Frontal cortex (tissue), 4 donors: Measurements from ENCODE around the gene TMEM88. TPM values are rescaled to one million over a fixed set of nuclear protein-coding genes. Genes with fewer than 3 reads are reported as not detected.

Experiments
- DNase-seq, 2 donors: peaks; one replicate each; pipeline ENCODE4 v3.0.0; 2012; ENCODE audit warnings: low spot score in 2 of 2
- FAIRE-seq: peaks from 2 replicates; lab custom pipeline; 2012; peaks lifted over from hg19 to GRCh38; lab: Jason Lieb, UNC
- total RNA-seq: library from RNA; depleted of rRNA; stranded (reverse); fragments of >200 nt; gene quantifications from one replicate; pipeline ENCODE4 v1.2.3, GENCODE V29; 2014
- donor health status: control.
- donor health status: control.
- donor health status: control.

TMEM88 gene
- total RNA-seq, 1 donor from 2014 or later, result 1.2 TPM

DNA sequence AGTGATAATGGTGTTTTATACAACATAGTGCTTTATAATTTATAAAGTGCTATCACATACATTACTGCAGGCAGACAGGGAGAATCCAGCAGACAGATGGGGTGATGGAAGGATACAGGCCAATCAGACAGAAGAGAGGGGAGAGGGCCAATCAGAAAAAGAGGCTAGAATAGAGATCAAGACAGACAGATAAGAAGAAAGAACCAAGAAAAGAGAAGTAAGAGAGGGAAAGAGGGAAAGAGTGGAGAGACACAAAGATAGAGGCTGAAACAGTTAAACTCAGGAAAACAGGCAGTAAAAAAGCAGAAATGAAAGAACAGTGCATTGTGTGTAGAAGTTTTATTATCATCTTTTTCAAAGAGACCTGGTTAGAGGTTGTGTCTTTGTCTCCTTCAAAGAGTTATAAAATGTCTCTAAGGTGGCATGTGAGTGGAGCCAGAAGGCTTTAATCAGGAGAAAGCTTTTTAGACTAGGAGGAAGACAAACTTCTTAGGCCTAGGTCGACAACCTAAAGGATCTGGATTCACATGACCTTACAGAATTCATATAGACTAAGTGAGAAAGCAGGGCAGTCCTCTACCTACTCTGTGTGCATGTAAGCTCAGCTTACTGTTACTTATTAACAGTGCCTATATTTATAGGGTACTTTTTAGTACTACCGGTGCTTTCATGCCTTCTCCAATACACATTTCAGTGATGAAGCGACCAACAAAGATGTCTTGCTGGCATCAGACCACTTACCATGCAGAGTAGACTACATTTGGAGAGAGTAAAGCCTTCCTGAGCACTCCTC is 25.4 kb downstream of the TMEM88 start:
- FAIRE-seq (no peak), DNase-seq (no peak)

GRCh38 chr17:7881276-7882054 is 26.6 kb downstream of the TMEM88 start:
- FAIRE-seq (no peak), DNase-seq (no peak)

GRCh38 chr17:7882068-7882467 is 27.2 kb downstream of the TMEM88 start:
- DNase-seq, result no peak
- no peak for FAIRE-seq

DNA sequence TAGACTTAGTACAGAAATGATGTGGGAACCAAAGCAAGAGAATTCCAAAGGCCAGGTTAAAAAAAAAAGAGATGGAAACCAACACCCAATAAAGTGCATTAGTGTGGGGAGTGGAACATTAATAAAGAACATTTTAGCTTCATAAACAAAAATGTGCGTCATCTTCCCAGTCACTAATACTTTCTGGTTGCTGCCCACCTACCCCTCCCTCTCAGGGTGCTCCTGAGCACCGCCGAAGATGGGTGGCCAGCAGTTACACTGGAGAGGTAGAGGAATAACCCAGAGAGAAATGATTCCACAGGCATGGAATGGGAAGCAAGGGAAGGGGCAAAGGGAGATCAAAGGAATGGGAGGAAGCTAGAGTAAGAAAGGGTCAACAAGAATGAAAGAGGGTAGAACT is 27.8 kb downstream of the TMEM88 start:
- FAIRE-seq (no peak), DNase-seq (no peak)

GRCh38 chr17:7883781-7884386 is 29.0 kb downstream of the TMEM88 start:
- no peak for FAIRE-seq
- DNase-seq, result no peak

GRCh38 chr17:7884581-7885366 is 29.9 kb downstream of the TMEM88 start:
- FAIRE-seq (no peak), DNase-seq (no peak)

GRCh38 chr17:7885367-7886226 is 30.7 kb downstream of the TMEM88 start:
- FAIRE-seq, result no peak

GRCh38 chr17:7886227-7887037 is 31.6 kb downstream of the TMEM88 start:
- FAIRE-seq, result no peak
- peak in 1 of 2 donors; percentile 55 for DNase-seq

More at GRCh38 chr17:7885367-7886226, 30.7 kb downstream of the TMEM88 start:
- DNase-seq, result peak; percentile 64 to 66

GRCh38 chr17:7887038-7887481 is 32.2 kb downstream of the TMEM88 start:
- FAIRE-seq (no peak), DNase-seq (no peak)

DNA sequence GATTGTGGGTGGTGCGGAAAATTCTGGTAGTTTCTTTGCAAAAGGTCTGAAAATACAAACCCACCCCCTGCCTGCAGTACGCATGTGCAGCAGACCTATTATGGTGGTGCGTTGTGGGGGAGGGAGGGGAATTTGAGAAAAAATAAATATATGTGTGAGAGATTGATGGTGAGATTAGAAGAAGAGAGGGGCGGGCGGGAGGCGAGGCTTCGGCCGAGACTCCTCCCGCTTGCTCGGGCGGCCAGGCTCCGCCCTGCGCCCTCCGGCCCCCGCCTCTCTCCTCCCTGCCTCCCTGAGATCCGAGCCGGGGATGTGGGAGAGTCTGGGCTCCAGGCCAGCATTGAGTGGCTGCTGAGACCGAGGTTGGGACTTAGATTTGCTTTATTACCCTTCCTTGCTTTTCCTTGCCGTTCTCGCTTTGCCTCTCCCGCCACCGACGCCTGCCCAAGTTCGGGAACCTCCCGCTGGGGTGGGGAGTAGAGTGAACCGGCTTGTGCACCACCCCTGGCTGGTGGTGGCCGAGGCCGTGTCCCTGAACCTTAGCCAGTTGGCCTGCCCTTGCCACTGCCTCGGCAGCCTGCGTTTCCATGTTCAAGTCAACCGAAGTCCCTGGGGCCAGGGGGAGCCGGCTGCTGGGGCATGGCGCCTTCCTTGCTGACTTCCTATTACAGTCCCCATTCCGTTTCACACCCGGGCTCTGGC is 32.8 kb downstream of the TMEM88 start:
- DNase-seq (peak; percentile 85 to 88), FAIRE-seq (no peak)

DNA sequence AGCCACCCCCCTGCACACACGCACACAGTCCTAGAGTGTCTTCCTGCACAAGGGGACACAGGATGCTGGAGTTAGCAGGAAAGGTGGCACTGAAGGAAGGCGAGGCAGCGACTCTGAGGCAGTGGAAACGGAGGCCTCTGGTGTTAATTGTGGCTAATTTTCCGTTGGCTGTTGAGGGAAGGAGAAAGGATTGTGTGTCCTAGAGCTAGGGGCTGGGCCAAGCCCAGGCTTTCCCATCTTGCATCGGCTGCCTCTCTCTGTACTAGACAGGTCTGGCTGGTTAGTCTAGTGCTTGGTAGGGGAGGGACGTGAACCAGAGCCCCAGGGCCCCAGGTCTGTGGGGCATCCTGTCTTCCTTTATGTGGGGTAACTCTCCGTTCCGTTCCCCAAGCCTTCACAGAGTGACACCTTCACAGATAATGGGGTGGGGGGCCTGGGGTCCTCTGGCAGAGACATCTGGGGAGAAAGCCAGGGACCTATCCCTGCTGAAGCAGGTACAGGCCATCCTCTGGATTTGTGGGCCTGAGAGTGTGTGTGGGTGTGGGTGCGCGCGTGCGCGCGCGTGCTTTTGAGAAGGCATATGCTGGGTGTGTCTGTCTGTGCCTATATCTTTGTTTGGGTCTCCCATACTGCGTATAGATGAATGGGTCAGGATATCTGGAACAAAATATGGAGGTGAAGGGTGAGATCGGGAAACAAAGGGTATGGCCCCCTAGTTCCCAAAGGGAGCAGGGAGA is 33.5 kb downstream of the TMEM88 start, which contains the start of gene CHD3:
CHD3 (plus strand) TSS at position 606 of the 737 bp plus-strand sequence. CDS start 212 bp downstream, outside the sequence.
- FAIRE-seq, result no peak
- DNase-seq, result no peak

- FAIRE-seq (peak; percentile 81), DNase-seq (peak; percentile 88 to 90)
Measured at GRCh38 chr17:7889166-7889955, 34.5 kb downstream of the TMEM88 start.

DNA sequence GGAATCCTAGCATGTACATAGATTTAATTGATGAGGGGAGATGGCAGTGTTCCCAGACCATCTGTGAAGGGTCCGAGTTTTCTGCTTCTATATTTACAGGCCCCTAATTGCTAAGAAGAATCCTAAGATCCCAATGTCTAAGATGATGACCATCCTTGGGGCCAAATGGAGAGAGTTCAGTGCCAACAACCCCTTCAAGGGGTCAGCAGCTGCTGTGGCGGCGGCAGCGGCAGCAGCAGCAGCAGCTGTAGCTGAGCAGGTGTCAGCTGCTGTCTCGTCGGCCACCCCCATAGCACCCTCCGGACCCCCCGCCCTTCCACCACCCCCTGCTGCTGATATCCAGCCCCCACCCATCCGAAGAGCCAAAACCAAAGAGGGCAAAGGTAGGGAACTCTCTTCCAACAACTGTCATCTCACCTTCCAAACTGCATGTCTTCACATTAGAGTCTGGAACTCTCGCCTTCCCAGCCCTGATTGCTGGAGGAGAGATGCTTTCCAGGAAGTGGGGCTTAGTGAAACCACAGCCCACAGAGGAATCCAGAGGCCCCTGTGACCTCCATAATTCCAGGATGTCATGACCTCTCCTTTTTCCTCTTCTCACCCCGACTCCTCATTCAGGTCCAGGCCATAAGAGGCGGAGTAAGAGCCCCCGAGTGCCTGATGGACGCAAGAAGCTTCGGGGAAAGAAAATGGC is 38.5 kb downstream of the TMEM88 start:
- no peak for FAIRE-seq

GRCh38 chr17:7894226-7894625 is 39.4 kb downstream of the TMEM88 start:
- DNase-seq, result no peak
- FAIRE-seq, result no peak

More for the DNA sequence above, 38.5 kb downstream of the TMEM88 start:
- DNase-seq, result no peak

GRCh38 chr17:7894866-7895265 is 40.0 kb downstream of the TMEM88 start:
- no peak for FAIRE-seq

More at GRCh38 chr17:7894866-7895265, 40.0 kb downstream of the TMEM88 start:
- DNase-seq, result no peak
